ENCODE results near the gene IVD. TPM values are rescaled to one million over a fixed set of nuclear protein-coding genes. Genes with fewer than 3 reads are reported as not detected.

Gene IVD
- total and polyA plus RNA-seq, 2 of the 8 experiments (the other 6 are each of a cell fraction or from before 2014, with no cell fraction given), result 55.2 to 78.8 TPM

GRCh38 chr15:40377606-40378005 is 28.0 kb upstream of the IVD start:
- Histone ChIP-seq H3K4me2 (ENCODE audit: insufficient read depth in 1 of 2, low read depth in 2 of 2, low read length in 2 of 2) (no peak overlapping the region), H2BK12ac (ENCODE audit: low read depth, low read length) (no peak overlapping the region), H4K91ac (replicated peaks; ENCODE audit: insufficient read length, low read length) (no peak overlapping the region), H3K56ac (replicated peaks; ENCODE audit: insufficient read length, low read depth, low read length) (no peak overlapping the region), H3K4me3 (ENCODE audit: extremely low read depth in 1 of 4, insufficient read depth in 2 of 4, low read depth in 3 of 4, low read length in 4 of 4) (no peak overlapping the region), H2AFZ (ENCODE audit: low read length) (no peak overlapping the region), H3K4ac (replicated peaks; ENCODE audit: insufficient read length, low read depth, low read length) (no peak overlapping the region), H3K23me2 (ENCODE audit: low read depth, low read length) (peaks cover 2% of the 10 kb centered on the region; the same call in 1 of the 2 replicates), H3K18ac (ENCODE audit: extremely low read depth, low read length) (no peak overlapping the region), H3K9ac (replicated peaks in 1 of 4; ENCODE audit: extremely low read depth in 1 of 4, low read depth in 3 of 4, low read length in 3 of 4) (no peak overlapping the region), H3K23ac (ENCODE audit: insufficient read length) (no peak overlapping the region), H2BK120ac (replicated peaks; ENCODE audit: low read depth, low read length) (no peak overlapping the region), H3K79me1 (ENCODE audit: low read depth, low read length) (no peaks in the 10 kb centered on the region), H4K20me1 (replicated peaks in 1 of 2; ENCODE audit: control insufficient read depth in 1 of 2, insufficient read depth in 2 of 2, low read length in 2 of 2) (no peaks in the 10 kb centered on the region), H3K14ac (ENCODE audit: insufficient read length) (no peak overlapping the region), H2BK15ac (ENCODE audit: low read length) (no peak overlapping the region), H2AK5ac (ENCODE audit: low read depth, low read length) (no peak overlapping the region), H3K27me3 (replicated peaks in 1 of 4; ENCODE audit: control insufficient read depth in 3 of 4, extremely low read depth in 1 of 4, insufficient read depth in 3 of 4, low read length in 3 of 4) (no peaks in the 10 kb centered on the region), H4K5ac (ENCODE audit: insufficient read length, low read depth, low read length) (no peak overlapping the region), H2BK20ac (ENCODE audit: low read length) (no peak overlapping the region), H3K4me1 (replicated peaks in 1 of 4; ENCODE audit: control insufficient read depth in 3 of 4, insufficient read depth in 4 of 4, low read length in 3 of 4) (peaks cover 0 to 11% (median 2%) of the 10 kb centered on the region in 4 experiments; a peak in 2 of 7 replicates), H4K8ac (ENCODE audit: extremely low read depth, insufficient read depth, low read length) (no peak overlapping the region), H3K36me3 (ENCODE audit: control insufficient read depth in 2 of 4, insufficient read depth in 4 of 4, low read length in 3 of 4) (no peaks in the 10 kb centered on the region), H3K9me3 (ENCODE audit: insufficient read depth in 2 of 2, low read depth in 1 of 2, low read length in 1 of 2) (no peaks in the 10 kb centered on the region), H3K79me2 (ENCODE audit: control insufficient read depth in 1 of 2, insufficient read depth in 2 of 2, low read length in 2 of 2) (no peaks in the 10 kb centered on the region), H2BK5ac (ENCODE audit: low read depth, low read length) (no peak overlapping the region), H3K27ac (ENCODE audit: low read depth, low read length) (no peak overlapping the region)
- DNase-seq (ENCODE audit: low read depth in 1 of 2, low spot score in 2 of 2), result no peak
- WGBS, 2 experiments (ENCODE audit: extremely low coverage in 1 of 2, insufficient coverage in 1 of 2, insufficient read length in 1 of 2, insufficient replicate concordance in 2 of 2, low coverage in 1 of 2, low lambda C conversion rate in 2 of 2, missing lambda C conversion rate in 1 of 2), result 89% methylated on average over 3 of the region's 3 CpGs; no CpG with 5 or more reads in 1 of the 2 experiments
- no peak for TF ChIP-seq JUN (IDR thresholded peaks at IDR 0.05; ENCODE audit: low read depth, low read length)
- TF ChIP-seq CHD1 (IDR thresholded peaks at IDR 0.05; ENCODE audit: low read depth, low read length), result no peak
- no peak for TF ChIP-seq EZH2 (IDR thresholded peaks at IDR 0.05; ENCODE audit: low read depth, low read length, severe bottlenecking)
- TF ChIP-seq CBX5 (IDR thresholded peaks at IDR 0.05; ENCODE audit: low read depth, low read length), result no peak
- ChIA-PET CTCF (ENCODE audit: partially characterized antibody) (interaction anchor here (0.6 to 3.0 kb wide), 2 partner anchors 9 to 1068 kb away, joined by 4 to 14 read pairs; no protein-coding TSS in a partner anchor), POLR2A (ENCODE audit: partially characterized antibody) (interaction anchor here (1.1 kb wide), 1 partner anchor 54 kb away, joined by 3 read pairs; the partner anchor contains the start of gene INAFM2)
- no peak for FAIRE-seq
